Subcutaneous abdominal adipose tissue (tissue), 5 donors: ENCODE results near the gene IL1RAPL2.
"Not testable (repeated sequence)": the region's sequence is repeated elsewhere in the genome, so short reads cannot be mapped to it uniquely, and the experiment has no call there.

Experiments
- H3K27ac ChIP-seq: one replicate; pipeline ENCODE4 v1.7.0; 2013; ENCODE audit warnings: low read depth, mild to moderate bottlenecking, inconsistent platforms, low read length, moderate library complexity
- H3K27me3 ChIP-seq, 5 donors: one replicate each; pipeline ENCODE4 v1.7.0; 2013; ENCODE audit warnings: low read length in 5 of 5, inconsistent platforms in 1 of 5; ENCODE audit not compliant: control insufficient read depth in 5 of 5, insufficient read depth in 4 of 5
- H3K36me3 ChIP-seq, 5 donors: one replicate each; pipeline ENCODE4 v1.7.0; 2013; ENCODE audit warnings: low read length in 5 of 5; ENCODE audit not compliant: control insufficient read depth in 5 of 5, insufficient read depth in 5 of 5
- H3K4me1 ChIP-seq, 5 donors: one replicate each; pipeline ENCODE4 v1.7.0; 2013; ENCODE audit warnings: low read length in 5 of 5, mild to moderate bottlenecking in 3 of 5, moderate library complexity in 1 of 5; ENCODE audit not compliant: control insufficient read depth in 5 of 5, insufficient read depth in 5 of 5
- H3K4me3 ChIP-seq, 5 donors: one replicate each; pipeline ENCODE4 v1.7.0; 2013; ENCODE audit warnings: low read length in 5 of 5, low read depth in 1 of 5
- H3K9ac ChIP-seq, 5 donors: one replicate each; pipeline ENCODE4 v1.7.0; 2013; ENCODE audit warnings: low read length in 5 of 5, mild to moderate bottlenecking in 4 of 5, moderate library complexity in 3 of 5
- H3K9me3 ChIP-seq, 5 donors: one replicate each; pipeline ENCODE4 v1.7.0; 2013; ENCODE audit warnings: low read length in 5 of 5; ENCODE audit not compliant: control insufficient read depth in 5 of 5
- donor health status: healthy.
- donor health status: healthy.
- donor health status: healthy.
- donor health status: healthy.
- donor health status: healthy.

The IL1RAPL2 gene

DNA sequence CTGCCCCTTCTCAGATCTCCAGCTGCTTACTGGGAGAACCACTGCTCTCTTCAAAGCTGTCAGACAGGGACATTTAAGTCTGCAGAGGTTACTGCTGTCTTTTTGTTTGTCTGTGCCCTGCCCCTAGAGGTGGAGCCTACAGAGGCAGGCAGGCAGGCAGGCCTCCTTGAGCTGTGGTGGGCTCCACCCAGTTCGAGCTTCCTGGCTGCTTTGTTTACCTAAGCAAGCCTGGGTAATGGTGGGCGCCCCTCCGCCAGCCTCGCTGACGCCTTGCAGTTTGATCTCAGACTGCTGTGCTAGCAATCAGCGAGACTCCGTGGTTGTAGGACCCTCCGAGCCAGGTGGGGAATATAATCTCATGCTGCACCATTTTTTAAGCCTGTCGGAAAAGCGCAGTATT, 343.7 kb downstream of the IL1RAPL2 start:
- H3K27ac ChIP-seq, H3K36me3 ChIP-seq, H3K4me3 ChIP-seq, H3K9ac ChIP-seq, H3K27me3 ChIP-seq, H3K9me3 ChIP-seq, H3K4me1 ChIP-seq: not testable (repeated sequence)

DNA sequence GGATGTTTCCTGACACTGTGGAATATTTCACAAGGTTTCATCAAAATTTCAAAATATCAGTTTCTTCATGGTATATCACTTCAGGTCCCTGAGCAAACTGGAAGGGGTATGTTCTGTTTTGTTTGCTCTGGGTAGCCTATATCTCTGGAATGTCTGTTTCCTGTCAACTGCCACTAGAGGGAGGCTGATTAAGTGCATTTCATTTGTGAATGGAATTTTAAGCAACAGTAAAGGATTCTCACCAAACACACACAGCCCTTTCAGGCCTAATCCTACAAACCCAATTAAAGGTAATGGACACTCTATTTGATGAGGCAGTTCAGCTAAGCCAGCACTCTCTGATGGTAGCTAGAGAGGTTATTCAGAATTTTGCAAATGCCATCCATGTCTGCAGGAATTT, 347.3 kb downstream of the IL1RAPL2 start:
- no peak overlapping the region for H3K27ac ChIP-seq
- no peak overlapping the region for H3K4me3 ChIP-seq
- peaks cover 0 to 8% (median 2%) of the 10 kb centered on the region in 5 donors for H3K27me3 ChIP-seq
- no peaks in the 10 kb centered on the region for H3K4me1 ChIP-seq
- no peaks in the 10 kb centered on the region for H3K36me3 ChIP-seq
- H3K9ac ChIP-seq: no peak overlapping the region
- no peaks in the 10 kb centered on the region for H3K9me3 ChIP-seq

DNA sequence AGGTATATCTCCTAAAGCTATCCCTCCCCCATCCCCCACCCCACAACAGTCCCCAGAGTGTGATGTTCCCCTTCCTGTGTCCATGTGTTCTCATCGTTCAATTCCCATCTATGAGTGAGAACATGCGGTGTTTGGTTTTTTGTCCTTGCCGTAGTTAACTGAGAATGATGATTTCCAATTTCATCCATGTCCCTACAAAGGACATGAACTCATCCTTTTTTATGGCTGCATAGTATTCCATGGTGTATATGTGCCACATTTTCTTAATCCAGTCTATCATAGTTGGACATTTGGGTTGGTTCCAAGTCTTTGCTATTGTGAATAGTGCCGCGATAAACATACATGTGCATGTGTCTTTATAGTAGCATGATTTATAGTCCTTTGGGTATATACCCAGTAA, 348.7 kb downstream of the IL1RAPL2 start:
- not testable (repeated sequence) for H3K4me3 ChIP-seq, H3K4me1 ChIP-seq, H3K27ac ChIP-seq, H3K36me3 ChIP-seq, H3K9me3 ChIP-seq, H3K27me3 ChIP-seq, H3K9ac ChIP-seq

DNA sequence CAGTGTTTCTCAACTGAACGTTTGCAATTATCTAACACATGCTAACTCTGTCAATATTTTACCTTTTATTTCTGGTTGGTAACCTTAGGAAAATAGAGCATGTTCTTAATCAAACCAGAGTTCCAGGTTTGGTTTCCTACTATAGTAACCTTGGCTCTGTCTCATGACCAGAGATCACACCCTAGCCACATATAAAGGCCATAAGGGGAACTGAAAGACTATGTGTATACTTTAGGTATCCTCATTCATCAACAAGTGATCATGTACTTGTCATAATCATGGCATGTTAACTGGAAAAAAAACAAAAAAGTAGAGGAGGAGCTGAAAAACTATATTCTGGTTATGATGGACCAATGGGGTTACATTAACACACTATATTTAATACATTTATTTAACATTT, 352.1 kb downstream of the IL1RAPL2 start:
- H3K27me3 ChIP-seq: peaks cover 0 to 2% (median 0%) of the 10 kb centered on the region in 5 donors
- H3K4me1 ChIP-seq: peaks cover 0 to 5% (median 0%) of the 10 kb centered on the region in 5 donors
- H3K9me3 ChIP-seq: no peaks in the 10 kb centered on the region
- H3K36me3 ChIP-seq: no peaks in the 10 kb centered on the region
- H3K9ac ChIP-seq: no peak overlapping the region
- H3K4me3 ChIP-seq: no peak overlapping the region
- no peak overlapping the region for H3K27ac ChIP-seq

DNA sequence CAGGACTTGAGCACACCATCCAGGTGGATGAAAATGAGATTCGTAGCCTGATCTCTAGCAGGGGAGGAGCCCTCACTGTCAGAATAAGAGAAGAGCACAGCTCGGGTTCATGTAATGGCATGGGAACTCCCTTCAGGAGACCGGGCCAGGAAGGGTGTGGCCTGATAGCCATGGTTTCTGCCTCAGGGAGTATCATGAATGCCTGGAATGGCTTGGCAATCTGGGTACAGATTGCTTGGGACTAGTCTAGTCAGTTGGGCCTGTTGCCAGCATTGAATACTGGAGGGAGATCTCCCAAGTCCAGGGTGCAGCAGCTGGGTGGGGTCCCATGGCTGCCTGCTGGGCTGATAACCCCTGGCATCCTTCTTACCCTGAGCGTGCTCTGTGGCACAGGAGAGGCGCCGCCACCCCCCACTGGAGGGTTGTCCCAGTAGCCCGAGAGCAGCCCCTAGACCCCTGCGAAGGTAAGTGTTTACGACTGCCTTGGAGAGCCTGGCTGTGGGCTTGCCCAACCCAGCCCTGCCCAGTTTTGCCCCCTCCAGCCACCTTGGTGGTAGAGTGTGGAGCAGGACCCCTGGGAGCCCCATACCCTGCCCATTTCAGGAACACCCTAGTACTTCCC, 355.7 kb downstream of the IL1RAPL2 start:
- H3K27ac ChIP-seq: no peak overlapping the region
- no peaks in the 10 kb centered on the region for H3K9me3 ChIP-seq

DNA sequence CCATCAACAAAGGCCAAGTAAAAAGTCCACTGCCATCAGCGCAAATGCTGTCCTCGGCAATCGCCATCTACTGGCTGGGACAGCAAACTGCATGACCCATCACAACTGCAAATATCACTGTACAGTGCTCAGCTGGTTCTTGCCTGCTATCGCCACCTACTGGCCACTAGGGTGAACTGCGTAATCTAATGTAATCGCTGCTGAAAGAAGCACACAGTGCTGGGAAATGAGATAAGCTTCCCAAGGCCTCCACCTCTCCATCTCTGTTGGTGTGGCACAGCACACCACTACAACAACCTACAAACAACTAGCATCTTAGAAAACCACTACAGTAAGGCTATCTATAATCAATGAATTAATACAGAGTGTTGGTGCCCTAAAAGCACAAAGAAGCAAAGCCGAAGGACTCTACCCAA, 356.2 kb downstream of the IL1RAPL2 start:
- Histone ChIP-seq H3K9ac (no peak overlapping the region), H3K27me3 (peaks cover 0 to 4% (median 0%) of the 10 kb centered on the region in 5 donors), H3K9me3 (no peaks in the 10 kb centered on the region), H3K4me1 (peaks cover 0 to 5% (median 0%) of the 10 kb centered on the region in 5 donors), H3K36me3 (no peaks in the 10 kb centered on the region), H3K4me3 (no peak overlapping the region), H3K27ac (no peak overlapping the region)

More for the DNA sequence above, 355.7 kb downstream of the IL1RAPL2 start:
- Histone ChIP-seq H3K27me3 (peaks cover 0 to 2% (median 0%) of the 10 kb centered on the region in 5 donors), H3K9ac (no peak overlapping the region), H3K36me3 (no peaks in the 10 kb centered on the region), H3K4me1 (peaks cover 0 to 5% (median 0%) of the 10 kb centered on the region in 5 donors), H3K4me3 (no peak overlapping the region)

DNA sequence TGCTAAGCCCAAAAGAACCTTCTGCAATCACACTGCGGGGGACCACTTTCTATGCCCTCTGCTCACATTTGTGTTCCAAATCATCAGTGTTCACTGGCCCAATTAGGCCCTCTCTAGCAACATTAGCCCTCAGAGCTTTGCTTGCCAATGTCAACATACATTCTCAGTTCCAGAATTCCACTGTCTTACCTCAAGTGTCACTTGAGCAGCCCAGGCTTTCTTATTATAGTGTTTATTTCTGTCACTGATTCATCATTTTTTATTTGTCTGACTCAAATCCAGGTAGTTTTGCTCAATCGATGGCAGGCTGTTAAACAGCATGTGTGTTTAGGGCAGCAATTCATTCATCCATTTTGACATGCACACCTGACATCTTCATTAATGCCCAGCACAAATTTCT, 363.3 kb downstream of the IL1RAPL2 start:
- no peaks in the 10 kb centered on the region for H3K4me1 ChIP-seq
- H3K27ac ChIP-seq: no peak overlapping the region
- H3K36me3 ChIP-seq: no peaks in the 10 kb centered on the region
- H3K9me3 ChIP-seq: no peaks in the 10 kb centered on the region
- peaks cover 0 to 4% (median 0%) of the 10 kb centered on the region in 5 donors for H3K27me3 ChIP-seq
- no peak overlapping the region for H3K9ac ChIP-seq
- H3K4me3 ChIP-seq: no peak overlapping the region

DNA sequence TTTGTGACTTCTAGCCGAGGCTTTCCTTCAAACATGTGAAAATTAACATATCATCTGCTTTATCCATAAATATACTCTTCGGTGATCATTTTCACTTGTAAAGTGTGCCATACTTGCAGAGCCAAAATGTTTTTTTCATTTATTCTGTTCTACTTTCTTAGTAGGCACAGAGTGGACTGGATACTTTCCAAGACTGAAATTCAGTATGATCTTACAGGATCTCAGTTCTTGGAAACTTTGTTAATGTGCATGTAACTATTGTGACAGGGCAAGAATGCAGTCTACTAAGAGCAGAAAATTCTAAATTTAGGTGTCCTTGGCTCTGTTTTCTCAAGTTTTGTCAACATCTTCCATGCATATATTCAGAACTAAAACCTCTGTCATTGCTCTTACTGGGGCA, 369.6 kb downstream of the IL1RAPL2 start:
- Histone ChIP-seq H3K9ac (no peak overlapping the region), H3K27me3 (no peaks in the 10 kb centered on the region), H3K27ac (no peak overlapping the region), H3K4me1 (peaks cover 0 to 4% (median 0%) of the 10 kb centered on the region in 5 donors), H3K9me3 (peaks cover 0 to 5% (median 0%) of the 10 kb centered on the region in 5 donors), H3K36me3 (no peaks in the 10 kb centered on the region), H3K4me3 (no peak overlapping the region)

DNA sequence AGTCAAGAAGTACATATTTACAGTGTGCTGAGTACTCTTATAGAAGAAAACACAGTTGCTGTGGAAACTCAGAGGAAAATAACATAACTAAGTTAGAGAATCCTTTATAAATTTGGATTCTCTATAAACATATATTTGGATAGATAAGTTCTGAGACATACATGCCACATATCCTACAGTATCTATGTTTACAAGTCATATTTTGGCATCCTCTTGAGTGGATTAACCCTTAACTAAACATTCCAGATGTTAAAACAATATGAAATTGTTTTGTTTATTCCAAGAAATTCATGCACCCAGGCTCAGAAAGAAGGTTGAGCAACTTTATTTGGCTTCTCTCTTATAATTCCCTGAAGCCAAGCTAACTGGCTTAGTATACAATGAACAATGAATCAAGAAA, 387.3 kb downstream of the IL1RAPL2 start:
- Histone ChIP-seq H3K27me3 (peaks cover 0 to 7% (median 0%) of the 10 kb centered on the region in 5 donors), H3K9ac (no peak overlapping the region), H3K9me3 (no peaks in the 10 kb centered on the region), H3K36me3 (no peaks in the 10 kb centered on the region), H3K4me3 (no peak overlapping the region), H3K27ac (no peak overlapping the region), H3K4me1 (no peaks in the 10 kb centered on the region)

DNA sequence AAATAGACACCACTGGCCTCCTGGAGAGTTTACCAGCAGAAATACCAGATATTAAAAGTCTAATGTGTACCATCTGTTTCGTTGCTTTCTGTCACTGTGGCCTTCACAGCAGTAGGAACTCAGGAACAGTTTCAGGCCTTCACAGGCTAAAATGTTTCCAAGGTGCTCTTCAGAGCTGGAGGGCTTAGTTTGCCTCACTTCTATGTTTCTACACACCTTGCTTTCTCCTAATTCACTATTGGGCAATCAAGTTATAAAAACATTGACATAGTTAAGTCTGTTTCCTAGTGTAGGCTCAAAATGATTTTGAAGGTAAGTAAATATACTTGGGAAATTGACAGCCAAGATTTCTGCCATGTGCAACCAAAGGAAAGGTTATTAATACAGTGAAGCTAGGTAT, 395.9 kb downstream of the IL1RAPL2 start:
- Histone ChIP-seq H3K27me3 (peaks cover 0 to 6% (median 3%) of the 10 kb centered on the region in 5 donors), H3K9ac (no peak overlapping the region), H3K4me1 (no peaks in the 10 kb centered on the region), H3K9me3 (no peaks in the 10 kb centered on the region), H3K27ac (no peak overlapping the region), H3K36me3 (no peaks in the 10 kb centered on the region), H3K4me3 (no peak overlapping the region)
